Calu3 (cell line): Measurements from ENCODE around the gene KIF18B. TPM values are rescaled to one million over a fixed set of nuclear protein-coding genes. Genes with fewer than 3 reads are reported as not detected.

Experiments used
- BruUV-seq: library from RNA; stranded (reverse); fragments of 400-500 nt; replicated peaks from 2 replicates; lab custom pipeline; 2021; lab: Mats Ljungman, UMichigan
- CTCF ChIA-PET: fragments of 300-600 bp; sonication (Branson Sonifier 250); formaldehyde crosslinking; loops from one replicate; lab custom pipeline; 2022; ENCODE audit warnings: antibody characterized with exemption; lab: Charles Lee
- DNase-seq: peaks from one replicate; pipeline ENCODE4 v3.0.0; 2022
- H3K27ac Mint-ChIP-seq: one replicate; pipeline ENCODE4 v1.8.0; 2022; ENCODE audit warnings: mixed read lengths; ENCODE audit not compliant: unreplicated experiment
- H3K27me3 Mint-ChIP-seq: one replicate; pipeline ENCODE4 v1.8.0; 2022; ENCODE audit warnings: mixed read lengths; ENCODE audit not compliant: unreplicated experiment
- H3K36me3 Mint-ChIP-seq: one replicate; pipeline ENCODE4 v1.8.0; 2022; ENCODE audit warnings: mild to moderate bottlenecking, moderate library complexity, mixed read lengths; ENCODE audit not compliant: insufficient read depth, unreplicated experiment
- H3K4me1 Mint-ChIP-seq: one replicate; pipeline ENCODE4 v1.8.0; 2022; ENCODE audit warnings: mild to moderate bottlenecking, low read depth, mixed read lengths; ENCODE audit not compliant: unreplicated experiment
- H3K4me3 Mint-ChIP-seq: one replicate; pipeline ENCODE4 v1.8.0; 2022; ENCODE audit warnings: mild to moderate bottlenecking, low read depth, moderate library complexity, mixed read lengths; ENCODE audit not compliant: unreplicated experiment
- H3K9me3 Mint-ChIP-seq: one replicate; pipeline ENCODE4 v1.8.0; 2022; ENCODE audit warnings: low read depth, mixed read lengths; ENCODE audit not compliant: unreplicated experiment
- CTCF ChIP-seq: fragments of 200-600 bp; IDR thresholded peaks from one replicate; pipeline ENCODE4 v1.8.0; 2022; ENCODE audit warnings: antibody characterized with exemption; ENCODE audit not compliant: unreplicated experiment
- intact Hi-C: fragments of 100-400 bp; cut with micrococcal nuclease; formaldehyde crosslinking; loops from one replicate; pipeline ENCODE4 v1.10.0; 2022; ENCODE audit not compliant: unreplicated experiment
- total RNA-seq: library from RNA; stranded (reverse); gene quantifications from 2 replicates; pipeline ENCODE4 v1.2.3, GENCODE V29; 2022

KIF18B gene
- total RNA-seq, 1 experiment from 2014 or later, result 84.6 TPM

GRCh38 chr17:44915862-44916780, 31.5 kb downstream of the KIF18B start:
- BruUV-seq, result no TSS peak
- H3K4me3 Mint-ChIP-seq, result no peak overlapping the region
- no peak for DNase-seq
- peaks cover 55% of the 10 kb centered on the region for H3K27me3 Mint-ChIP-seq
- no peaks in the 10 kb centered on the region for H3K36me3 Mint-ChIP-seq
- H3K27ac Mint-ChIP-seq, result no peak overlapping the region
- intact Hi-C loops, result loop anchor here (10.0 kb wide), 1 partner anchor 219 kb away; the partner anchor contains the start of genes ACBD4 and PLCD3
- no peaks in the 10 kb centered on the region for H3K9me3 Mint-ChIP-seq
- no peak for TF ChIP-seq CTCF
- CTCF ChIA-PET, result interaction anchor here (0.6 to 1.1 kb wide), 6 partner anchors 41 to 1031 kb away, joined by 3 to 7 read pairs (median 4); no protein-coding TSS in a partner anchor
- peaks cover 33% of the 10 kb centered on the region for H3K4me1 Mint-ChIP-seq

GRCh38 chr17:44915321-44915726, 32.2 kb downstream of the KIF18B start, which contains the start of gene GFAP:
Gene GFAP, minus strand, starts transcription at chr17:44915500. Its CDS starts 14 bp downstream, at chr17:44915486.
- TF ChIP-seq CTCF, result no peak
- no peak within 1 kb of the TSS for H3K27ac Mint-ChIP-seq
- intact Hi-C loops, result loop anchor here (10.0 kb wide), 1 partner anchor 219 kb away; the partner anchor contains the start of genes ACBD4 and PLCD3
- peaks cover 33% of the 10 kb centered on the region for H3K4me1 Mint-ChIP-seq
- H3K27me3 Mint-ChIP-seq, result peaks cover 47% of the 10 kb centered on the region
- CTCF ChIA-PET, result interaction anchor here (0.7 to 1.2 kb wide), 5 partner anchors 8 to 220 kb away, joined by 3 to 7 read pairs (median 4); partner anchors contain the start of genes ACBD4 and C1QL1
- BruUV-seq, result no TSS peak
- no peak within 1 kb of the TSS for H3K4me3 Mint-ChIP-seq
- H3K9me3 Mint-ChIP-seq, result no peaks in the 10 kb centered on the region
- no peaks in the 10 kb centered on the region for H3K36me3 Mint-ChIP-seq
- no peak for DNase-seq

- no peak for TF ChIP-seq CTCF
- H3K36me3 Mint-ChIP-seq, result no peaks in the 10 kb centered on the region
- no peak for DNase-seq
- H3K27me3 Mint-ChIP-seq, result peaks cover 42% of the 10 kb centered on the region
- H3K4me1 Mint-ChIP-seq, result peaks cover 33% of the 10 kb centered on the region
- intact Hi-C loops, result loop anchor here (10.0 kb wide), 1 partner anchor 220 kb away; the partner anchor contains the start of genes ACBD4 and PLCD3
- H3K27ac Mint-ChIP-seq, result no peak overlapping the region
- CTCF ChIA-PET, result interaction anchor here (0.6 to 1.2 kb wide), 6 partner anchors 9 to 221 kb away, joined by 3 to 5 read pairs (median 3); partner anchors contain the start of genes ACBD4 and C1QL1
- H3K9me3 Mint-ChIP-seq, result no peaks in the 10 kb centered on the region
- H3K4me3 Mint-ChIP-seq, result no peak overlapping the region
- BruUV-seq, result no TSS peak
Measured at GRCh38 chr17:44914698-44915271, 32.8 kb downstream of the KIF18B start.

DNA sequence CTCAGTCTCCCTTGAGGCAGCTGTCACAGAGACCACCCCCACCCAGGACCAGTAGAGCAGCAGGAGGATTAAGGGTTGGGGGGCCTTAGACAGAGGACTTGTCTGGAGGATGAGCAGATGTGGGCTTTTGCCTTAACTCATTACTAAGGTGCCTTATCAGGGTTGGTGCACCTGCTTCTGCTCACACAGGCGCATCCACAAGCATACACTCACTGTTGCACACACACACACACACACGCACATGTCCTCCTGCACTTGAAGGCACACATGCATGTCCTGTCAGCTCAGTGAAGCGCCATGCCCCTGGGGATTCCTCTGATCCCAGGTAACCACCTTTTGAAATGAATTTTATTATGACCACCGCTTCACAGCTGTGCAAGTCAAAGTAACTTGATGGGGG, 33.4 kb downstream of the KIF18B start:
- DNase-seq, result no peak
- CTCF ChIA-PET, result interaction anchor here (0.6 to 1.1 kb wide), 4 partner anchors 9 to 54 kb away, joined by 3 to 5 read pairs (median 3); partner anchors contain the start of gene C1QL1
- no peak overlapping the region for H3K27ac Mint-ChIP-seq
- no peaks in the 10 kb centered on the region for H3K9me3 Mint-ChIP-seq
- intact Hi-C loops, result loop anchor here (10.0 kb wide), 1 partner anchor 221 kb away; the partner anchor contains the start of genes ACBD4 and PLCD3
- BruUV-seq, result no TSS peak
- no peak for TF ChIP-seq CTCF
- no peak overlapping the region for H3K4me3 Mint-ChIP-seq
- H3K27me3 Mint-ChIP-seq, result peaks cover 39% of the 10 kb centered on the region
- peaks cover 33% of the 10 kb centered on the region for H3K4me1 Mint-ChIP-seq
- no peaks in the 10 kb centered on the region for H3K36me3 Mint-ChIP-seq
